ENCODE results near the gene CNDP2. TPM values are rescaled to one million over a fixed set of nuclear protein-coding genes. Genes with fewer than 3 reads are reported as not detected.

CNDP2 gene
- total and polyA plus RNA-seq, 2 of the 13 experiments (the other 11 are each of a cell fraction or from before 2014, with no cell fraction given): 64.7 to 80.8 TPM

GRCh38 chr18:74528913-74529312 lies 32.8 kb downstream of the CNDP2 start:
- no peaks in the 10 kb centered on the region for H3K79me2 ChIP-seq (ENCODE audit: insufficient read depth, low read length)
- H4K20me1 ChIP-seq (ENCODE audit: insufficient read depth, low read length): no peaks in the 10 kb centered on the region
- 48% methylated on average over 3 of the region's 3 CpGs for WGBS (ENCODE audit: low lambda C conversion rate)
- H2AFZ ChIP-seq (ENCODE audit: low read length): no peak overlapping the region
- H3K4me1 ChIP-seq (ENCODE audit: insufficient read depth, low read length): peaks cover 7% of the 10 kb centered on the region; the same call in 1 of the 2 replicates
- H3K9me3 ChIP-seq (ENCODE audit: low read length): no peaks in the 10 kb centered on the region
- ATAC-seq: no peak
- H3K27me3 ChIP-seq (ENCODE audit: control insufficient read depth in 1 of 2, insufficient read depth in 2 of 2, low read length in 2 of 2): peaks cover 0 to 5% of the 10 kb centered on the region in 2 experiments; a peak in 2 of 5 replicates
- no peak for DNase-seq (ENCODE audit: low spot score)
- no peak overlapping the region for H3K4me2 ChIP-seq (ENCODE audit: low read depth, low read length)
- H3K36me3 ChIP-seq (replicated peaks in 1 of 2; ENCODE audit: control insufficient read depth in 1 of 2, insufficient read depth in 2 of 2, low read length in 2 of 2): no peaks in the 10 kb centered on the region
- POLR2A ChIA-PET: no interaction called here
- no TSS peak for BruUV-seq (replicated peaks)
- H3K9ac ChIP-seq (ENCODE audit: insufficient read depth, low read depth, low read length): no peak overlapping the region
- CTCF ChIA-PET (ENCODE audit: low intra/inter-chr PET ratio, low total read pairs): no interaction called here
- TF ChIP-seq SIN3A (IDR thresholded peaks at IDR 0.05; ENCODE audit: borderline replicate concordance, low read depth, low read length): no peak
- no peak for TF ChIP-seq RFX1 (IDR thresholded peaks at IDR 0.05)
- TF ChIP-seq SNAI1 (CRISPR knock-in tag; IDR thresholded peaks at IDR 0.05; ENCODE audit: borderline replicate concordance): no peak
- TF ChIP-seq SNAPC4 (CRISPR knock-in tag; IDR thresholded peaks at IDR 0.05): no peak
- TF ChIP-seq PRPF4 (IDR thresholded peaks at IDR 0.05; ENCODE audit: low read depth, low read length, poor library complexity, severe bottlenecking): no peak
- TF ChIP-seq PRDM4 (CRISPR knock-in tag; IDR thresholded peaks at IDR 0.05; ENCODE audit: borderline replicate concordance): no peak
- no peak for TF ChIP-seq ZNF816 (CRISPR knock-in tag; IDR thresholded peaks at IDR 0.05; ENCODE audit: borderline replicate concordance)
- TF ChIP-seq SNAPC5 (CRISPR knock-in tag; IDR thresholded peaks at IDR 0.05; ENCODE audit: borderline replicate concordance): no peak
- FAIRE-seq: no peak
- intact Hi-C loops (cut with micrococcal nuclease; ENCODE audit: unreplicated experiment) (no loop called here), in situ Hi-C loops (cut with HindIII; ENCODE audit: extremely low pct_ligation_motif_present, low pct_unique_long_range_greater_than_20kb) (no loop called here)
- no peak overlapping the region for H3K27ac ChIP-seq (ENCODE audit: extremely low read length, insufficient read depth, low read length)
- no peak overlapping the region for H3K4me3 ChIP-seq (replicated peaks in 1 of 3; ENCODE audit: insufficient read depth in 1 of 3, low read depth in 2 of 3, low read length in 3 of 3)

All from HepG2 (cell line).